B cell (primary cell): ENCODE results near the gene KCNJ6.

Experiments
- CTCF ChIP-seq: fragments of 200-600 bp; IDR thresholded peaks from one replicate; pipeline ENCODE4 v1.8.0; 2022; ENCODE audit warnings: antibody characterized with exemption, mild to moderate bottlenecking
- EZH2 ChIP-seq: IDR thresholded peaks from 2 replicates; pipeline ENCODE4 v1.6.1; 2012; ENCODE audit warnings: borderline replicate concordance, low read depth, mild to moderate bottlenecking, moderate library complexity, low read length; ENCODE audit not compliant: insufficient read depth, poor library complexity, severe bottlenecking

DNA sequence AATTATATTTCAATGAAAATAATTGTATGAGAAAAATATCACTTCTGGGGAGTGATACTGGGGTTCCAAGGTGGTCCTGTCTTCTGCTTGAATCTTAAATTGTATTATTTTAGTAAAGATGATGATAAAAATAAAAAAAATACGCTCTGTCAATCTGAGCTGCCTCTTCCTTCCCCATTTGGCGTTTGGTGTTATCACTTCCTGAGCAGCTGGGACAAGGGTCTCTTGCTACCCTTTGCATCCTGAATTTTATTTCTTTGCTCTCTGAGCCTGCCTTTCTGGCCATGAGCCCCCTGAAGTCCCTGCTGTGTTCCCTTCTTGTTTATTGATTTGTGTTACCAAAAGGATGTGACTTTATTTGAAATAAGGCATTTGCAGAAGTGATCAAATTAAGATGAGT lies 111.0 kb downstream of the KCNJ6 start:
- TF ChIP-seq CTCF (no peak), EZH2 (no peak)
